Nephron (organoid): ENCODE data around the gene RAD9A.

ENCODE experiments used
- H3K27ac Mint-ChIP-seq, 3 experiments: 2 replicates each; pipeline ENCODE4 v1.8.0; 2020; ENCODE audit warnings: mixed read lengths in 3 of 3, mild to moderate bottlenecking in 2 of 3, moderate library complexity in 1 of 3
- H3K27me3 Mint-ChIP-seq: 2 replicates; pipeline ENCODE4 v1.8.0; 2021; ENCODE audit warnings: low read depth, mild to moderate bottlenecking, moderate library complexity, mixed read lengths
- H3K36me3 Mint-ChIP-seq: 2 replicates; pipeline ENCODE4 v1.8.0; 2020; ENCODE audit warnings: low read depth, mixed read lengths
- H3K4me1 Mint-ChIP-seq: 2 replicates; pipeline ENCODE4 v1.8.0; 2020; ENCODE audit warnings: mixed read lengths
- H3K4me3 Mint-ChIP-seq, 3 experiments: 2 replicates each; pipeline ENCODE4 v1.8.0; 2020; ENCODE audit warnings: mild to moderate bottlenecking in 3 of 3, mixed read lengths in 3 of 3, moderate library complexity in 2 of 3
- H3K9me3 Mint-ChIP-seq: 2 replicates; pipeline ENCODE4 v1.8.0; 2020; ENCODE audit warnings: mixed read lengths
- CTCF ChIP-seq, 3 experiments: fragments of 200-600 bp; sonication (generic); IDR thresholded peaks; one replicate each; pipeline ENCODE4 v1.5.0; 2021; ENCODE audit warnings: antibody characterized with exemption in 3 of 3; ENCODE audit not compliant: unreplicated experiment in 3 of 3

Gene RAD9A

DNA sequence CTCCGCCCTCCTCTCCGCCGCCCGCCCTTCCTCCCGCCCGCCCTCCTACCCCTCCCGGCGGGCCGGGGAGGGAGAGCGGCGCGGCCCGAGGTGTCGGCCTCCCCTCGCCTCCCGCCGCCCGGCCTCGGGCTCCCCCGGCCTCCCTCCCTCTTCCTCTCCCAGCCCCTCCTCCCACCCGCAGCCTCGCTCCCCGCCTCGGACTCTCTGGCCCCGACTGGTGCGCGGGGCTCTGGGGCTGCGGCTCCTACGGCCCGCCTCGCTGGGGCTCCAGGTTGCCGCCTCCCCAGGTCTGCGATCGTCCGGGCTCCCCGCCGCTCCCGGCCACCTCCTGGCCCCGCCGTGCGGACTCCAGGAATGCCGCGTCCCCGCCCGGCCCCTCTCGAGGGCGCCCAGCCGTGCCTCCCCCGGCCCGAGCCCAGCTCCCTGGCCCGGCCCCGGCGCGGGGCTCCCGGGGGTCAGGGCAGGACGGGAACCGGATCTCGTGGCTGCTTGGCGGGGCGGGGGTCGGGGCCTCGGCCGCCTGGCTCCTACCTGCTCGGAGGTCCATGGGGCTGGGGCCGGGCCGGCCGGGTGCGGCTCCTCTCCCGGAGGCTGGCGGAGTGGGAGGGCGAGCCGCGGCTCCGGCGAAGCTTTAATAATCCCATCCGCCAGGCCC, 18.7 kb upstream of the RAD9A start, which contains the start of gene CLCF1:
Gene CLCF1, minus strand, starts transcription at position 606 of the 655 bp plus-strand sequence. Its CDS starts 59 bp downstream, at position 547.
- Mint-ChIP-seq H3K27me3 (peaks cover 36% of the 10 kb centered on the region), H3K36me3 (no peaks in the 10 kb centered on the region), H3K9me3 (no peaks in the 10 kb centered on the region), H3K4me1 (peaks cover 57% of the 10 kb centered on the region), H3K27ac (peak within 1 kb of the TSS; percentile 97 to 99 (median 99)), H3K4me3 (peak within 1 kb of the TSS; percentile 87 to 93 (median 93))
- TF ChIP-seq CTCF (IDR thresholded peaks at IDR 0.05; ENCODE audit: unreplicated experiment in 3 of 3) = no peak

- H3K36me3 Mint-ChIP-seq = no peaks in the 10 kb centered on the region
- peaks cover 53% of the 10 kb centered on the region for H3K4me1 Mint-ChIP-seq
These were observed 17.9 kb upstream of the RAD9A start for GRCh38 chr11:67373648-67374570.

DNA sequence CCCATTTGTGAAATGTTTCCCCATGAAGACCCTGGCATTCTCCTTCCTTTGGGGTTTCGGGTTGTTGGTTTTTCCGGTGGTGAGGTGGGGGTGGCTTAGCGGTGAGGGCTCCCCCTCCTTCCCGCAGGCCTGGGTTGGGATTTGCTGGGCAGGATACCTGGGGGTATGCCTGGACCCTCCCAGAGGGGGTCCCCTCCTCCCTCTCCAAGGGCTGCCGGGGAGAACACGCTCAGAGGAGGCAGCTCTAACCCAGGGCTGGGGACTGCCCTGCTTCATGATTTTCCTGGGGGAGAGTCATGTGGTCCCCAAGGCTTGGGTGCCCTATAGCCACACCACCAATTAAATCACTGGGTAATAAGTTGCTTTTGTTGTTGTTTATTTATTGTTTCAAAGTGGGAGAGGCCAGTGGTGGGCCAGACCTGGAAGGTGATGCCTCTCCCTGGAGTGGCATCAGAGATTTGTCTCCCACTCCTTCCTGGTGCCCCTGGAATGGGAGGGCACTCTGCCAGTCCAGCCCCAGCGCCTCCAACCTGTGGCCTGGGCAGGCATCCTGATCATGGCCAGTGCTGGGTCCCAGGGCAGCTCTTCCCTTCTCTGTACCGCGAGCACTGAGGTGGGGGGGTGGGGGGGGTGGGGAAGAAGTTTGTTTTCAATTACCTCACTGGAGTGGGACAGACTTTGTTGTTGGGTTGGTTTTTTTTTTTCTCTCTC, 17.1 kb upstream of the RAD9A start:
- Mint-ChIP-seq H3K9me3 (no peaks in the 10 kb centered on the region), H3K27me3 (peaks cover 36% of the 10 kb centered on the region), H3K27ac (peak overlapping the region; percentile 97 to 99 (median 99)), H3K4me3 (peak overlapping the region; percentile 87 to 93 (median 93)), H3K36me3 (no peaks in the 10 kb centered on the region), H3K4me1 (peaks cover 45% of the 10 kb centered on the region)
- TF ChIP-seq CTCF (IDR thresholded peaks at IDR 0.05; ENCODE audit: unreplicated experiment in 3 of 3) = no peak

More at GRCh38 chr11:67373648-67374570, 17.9 kb upstream of the RAD9A start:
- Mint-ChIP-seq H3K27me3 (peaks cover 36% of the 10 kb centered on the region), H3K27ac (peak overlapping the region; percentile 97 to 99 (median 99)), H3K4me3 (peak overlapping the region; percentile 87 to 93 (median 93)), H3K9me3 (no peaks in the 10 kb centered on the region)
- peak in 2 of 3 experiments; percentile 22 to 28 for TF ChIP-seq CTCF (IDR thresholded peaks at IDR 0.05; ENCODE audit: unreplicated experiment in 3 of 3)

- peaks cover 38% of the 10 kb centered on the region for H3K4me1 Mint-ChIP-seq
- no peaks in the 10 kb centered on the region for H3K36me3 Mint-ChIP-seq
- no peaks in the 10 kb centered on the region for H3K9me3 Mint-ChIP-seq
- peak overlapping the region; percentile 56 to 93 (median 69) for H3K4me3 Mint-ChIP-seq
- no peak for TF ChIP-seq CTCF (IDR thresholded peaks at IDR 0.05; ENCODE audit: unreplicated experiment in 3 of 3)
- H3K27ac Mint-ChIP-seq = peak overlapping the region; percentile 74 to 99 (median 97)
- peaks cover 36% of the 10 kb centered on the region for H3K27me3 Mint-ChIP-seq
These were observed 16.3 kb upstream of the RAD9A start for GRCh38 chr11:67375320-67376055.
